ENCODE results near the gene MUS81.

DNA sequence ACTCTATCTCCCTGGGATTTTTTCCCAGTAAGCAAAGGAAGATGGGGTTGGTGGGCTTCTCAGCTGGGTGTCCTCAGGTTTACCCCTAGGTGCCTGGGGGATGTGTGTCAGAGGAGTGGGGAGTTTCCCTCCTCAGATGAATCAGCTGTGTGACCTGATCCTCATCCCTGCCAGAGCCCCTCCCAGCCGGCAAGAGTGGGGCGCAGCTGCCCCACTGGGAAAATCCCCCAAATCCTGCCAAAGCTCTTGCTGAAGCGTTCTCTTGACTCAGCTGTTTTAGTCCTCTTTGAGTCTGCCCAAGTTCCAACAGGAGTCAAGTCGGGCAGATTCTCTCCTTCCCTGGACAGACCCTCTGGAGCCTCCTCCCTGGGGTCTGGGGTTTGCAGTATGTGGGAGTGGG, 52.6 kb downstream of the MUS81 start:
- TF ChIP-seq POLR2A (IDR thresholded peaks at IDR 0.05) = no peak
- TF ChIP-seq, protein P1, sequence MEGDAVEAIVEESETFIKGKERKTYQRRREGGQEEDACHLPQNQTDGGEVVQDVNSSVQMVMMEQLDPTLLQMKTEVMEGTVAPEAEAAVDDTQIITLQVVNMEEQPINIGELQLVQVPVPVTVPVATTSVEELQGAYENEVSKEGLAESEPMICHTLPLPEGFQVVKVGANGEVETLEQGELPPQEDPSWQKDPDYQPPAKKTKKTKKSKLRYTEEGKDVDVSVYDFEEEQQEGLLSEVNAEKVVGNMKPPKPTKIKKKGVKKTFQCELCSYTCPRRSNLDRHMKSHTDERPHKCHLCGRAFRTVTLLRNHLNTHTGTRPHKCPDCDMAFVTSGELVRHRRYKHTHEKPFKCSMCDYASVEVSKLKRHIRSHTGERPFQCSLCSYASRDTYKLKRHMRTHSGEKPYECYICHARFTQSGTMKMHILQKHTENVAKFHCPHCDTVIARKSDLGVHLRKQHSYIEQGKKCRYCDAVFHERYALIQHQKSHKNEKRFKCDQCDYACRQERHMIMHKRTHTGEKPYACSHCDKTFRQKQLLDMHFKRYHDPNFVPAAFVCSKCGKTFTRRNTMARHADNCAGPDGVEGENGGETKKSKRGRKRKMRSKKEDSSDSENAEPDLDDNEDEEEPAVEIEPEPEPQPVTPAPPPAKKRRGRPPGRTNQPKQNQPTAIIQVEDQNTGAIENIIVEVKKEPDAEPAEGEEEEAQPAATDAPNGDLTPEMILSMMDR (IDR thresholded peaks at IDR 0.05) = no peak

Measured in heart left ventricle (tissue), 13 donors.